Activated naive CD4-positive, alpha-beta T cell treated with anti-CD3 and anti-CD28 coated beads, Interleukin-2, amount 50 U/mL, for 72 hours (primary cell): ENCODE results near the gene HYAL4. TPM values are rescaled to one million over a fixed set of nuclear protein-coding genes. Genes with fewer than 3 reads are reported as not detected.
"Not testable (repeated sequence)": the region's sequence is repeated elsewhere in the genome, so short reads cannot be mapped to it uniquely, and the experiment has no call there.

Experiments used
- ATAC-seq, 2 donors: fragments of 150-1000 bp; cut with Tn5 transposase; 2 replicates each; pipeline ENCODE4 v1.10.0; 2021; ENCODE audit warnings: mild to moderate bottlenecking in 2 of 2, moderate library complexity in 2 of 2
- DNase-seq, 2 donors: peaks; one replicate each; pipeline ENCODE4 v3.0.0; 2021 to 2022; ENCODE audit warnings: low spot score in 2 of 2
- H3K27ac Mint-ChIP-seq, 2 donors: one replicate each; pipeline ENCODE4 v1.8.0; 2022; ENCODE audit warnings: mild to moderate bottlenecking in 2 of 2, mixed read lengths in 2 of 2
- H3K36me3 Mint-ChIP-seq, 2 donors: one replicate each; pipeline ENCODE4 v1.8.0; 2022; ENCODE audit warnings: mixed read lengths in 2 of 2
- H3K9me3 Mint-ChIP-seq, 2 donors: one replicate each; pipeline ENCODE4 v1.8.0; 2022; ENCODE audit warnings: mixed read lengths in 2 of 2
- total RNA-seq, 2 donors: library from RNA; stranded (reverse); gene quantifications; one replicate each; pipeline ENCODE4 v1.2.3, GENCODE V29; 2022

Gene HYAL4, protein sequence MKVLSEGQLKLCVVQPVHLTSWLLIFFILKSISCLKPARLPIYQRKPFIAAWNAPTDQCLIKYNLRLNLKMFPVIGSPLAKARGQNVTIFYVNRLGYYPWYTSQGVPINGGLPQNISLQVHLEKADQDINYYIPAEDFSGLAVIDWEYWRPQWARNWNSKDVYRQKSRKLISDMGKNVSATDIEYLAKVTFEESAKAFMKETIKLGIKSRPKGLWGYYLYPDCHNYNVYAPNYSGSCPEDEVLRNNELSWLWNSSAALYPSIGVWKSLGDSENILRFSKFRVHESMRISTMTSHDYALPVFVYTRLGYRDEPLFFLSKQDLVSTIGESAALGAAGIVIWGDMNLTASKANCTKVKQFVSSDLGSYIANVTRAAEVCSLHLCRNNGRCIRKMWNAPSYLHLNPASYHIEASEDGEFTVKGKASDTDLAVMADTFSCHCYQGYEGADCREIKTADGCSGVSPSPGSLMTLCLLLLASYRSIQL
- under 1 TPM in 1 of 2 donors, not detected in 1; 0.14 TPM for total RNA-seq

DNA sequence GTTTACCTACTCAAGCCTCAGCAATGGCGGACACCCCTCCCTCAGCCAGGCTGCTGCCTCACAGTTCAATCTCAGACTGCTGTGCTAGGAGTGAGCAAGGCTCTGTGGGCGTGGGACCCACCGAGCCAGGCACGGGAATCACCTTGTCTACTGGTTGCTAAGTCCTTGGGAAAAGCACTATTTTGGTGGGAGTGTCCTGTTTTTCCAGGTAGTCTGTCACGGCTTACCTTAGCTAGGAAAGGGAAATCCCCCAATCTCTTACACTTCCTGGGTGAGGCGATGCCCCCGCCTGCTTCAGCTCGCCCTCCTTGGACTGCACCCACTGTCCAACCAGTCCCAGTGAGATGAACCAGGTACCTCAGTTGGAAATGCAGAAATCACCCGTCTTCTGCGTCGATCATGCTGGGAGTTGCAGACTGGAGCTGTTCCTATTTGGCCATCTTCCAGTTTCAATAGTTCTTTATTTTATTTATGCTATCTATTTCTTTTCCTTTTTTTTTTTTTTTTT is at the start of gene HYAL4:
HYAL4 (plus strand) TSS at position 458 of the 508 bp plus-strand sequence. CDS start 23,105 bp downstream, outside the sequence.
- H3K9me3 Mint-ChIP-seq = peaks cover 3 to 10% of the 10 kb centered on the region in 2 donors
- DNase-seq (no peak), ATAC-seq (no peak)
- H3K36me3 Mint-ChIP-seq = peaks cover 5 to 23% of the 10 kb centered on the region in 2 donors
- peak within 1 kb of the TSS in 1 of 2 donors; percentile 62 for H3K27ac Mint-ChIP-seq

DNA sequence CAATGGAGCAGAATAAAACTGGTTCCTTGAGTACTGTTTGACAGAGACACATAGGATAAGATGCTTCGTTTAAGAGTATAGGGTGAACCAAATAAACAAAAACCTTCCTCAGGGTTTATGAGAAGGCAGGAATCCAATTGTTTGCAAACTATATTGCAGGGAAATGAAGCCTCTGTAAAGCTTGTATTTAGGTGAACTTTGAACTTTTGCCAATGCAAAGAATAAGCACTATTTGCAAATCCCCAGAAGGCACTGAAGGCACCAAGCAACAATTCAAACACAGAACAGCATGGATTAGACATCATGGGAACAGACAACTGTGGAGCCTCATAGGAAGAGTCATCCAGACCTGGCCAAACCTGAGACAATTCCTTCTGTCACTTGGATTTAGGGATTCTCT is 49.1 kb upstream of the HYAL4 start:
- ATAC-seq = no peak
- Mint-ChIP-seq H3K9me3 (no peaks in the 10 kb centered on the region), H3K36me3 (no peaks in the 10 kb centered on the region), H3K27ac (no peak overlapping the region)
- DNase-seq = no peak

DNA sequence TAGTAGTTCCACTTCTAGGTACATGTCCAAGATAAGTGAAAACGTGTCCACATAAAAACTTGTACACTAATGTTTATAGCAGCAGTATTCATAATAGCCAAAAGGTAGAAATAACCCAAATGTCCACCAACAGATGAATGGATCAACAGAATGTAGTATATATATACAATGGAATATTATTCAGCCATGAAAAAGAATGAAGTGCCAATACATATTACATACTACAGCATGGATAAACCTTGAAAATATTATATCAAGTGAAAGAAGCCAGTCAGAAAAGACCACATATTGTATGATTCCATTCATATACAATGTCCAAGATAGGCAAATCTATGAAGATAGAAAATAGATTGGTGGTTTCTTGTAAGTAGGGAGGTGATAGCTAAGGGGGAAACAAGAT is 48.4 kb upstream of the HYAL4 start:
- Mint-ChIP-seq H3K27ac (no peak overlapping the region), H3K36me3 (no peaks in the 10 kb centered on the region), H3K9me3 (no peaks in the 10 kb centered on the region)
- no peak for DNase-seq
- ATAC-seq = no peak

DNA sequence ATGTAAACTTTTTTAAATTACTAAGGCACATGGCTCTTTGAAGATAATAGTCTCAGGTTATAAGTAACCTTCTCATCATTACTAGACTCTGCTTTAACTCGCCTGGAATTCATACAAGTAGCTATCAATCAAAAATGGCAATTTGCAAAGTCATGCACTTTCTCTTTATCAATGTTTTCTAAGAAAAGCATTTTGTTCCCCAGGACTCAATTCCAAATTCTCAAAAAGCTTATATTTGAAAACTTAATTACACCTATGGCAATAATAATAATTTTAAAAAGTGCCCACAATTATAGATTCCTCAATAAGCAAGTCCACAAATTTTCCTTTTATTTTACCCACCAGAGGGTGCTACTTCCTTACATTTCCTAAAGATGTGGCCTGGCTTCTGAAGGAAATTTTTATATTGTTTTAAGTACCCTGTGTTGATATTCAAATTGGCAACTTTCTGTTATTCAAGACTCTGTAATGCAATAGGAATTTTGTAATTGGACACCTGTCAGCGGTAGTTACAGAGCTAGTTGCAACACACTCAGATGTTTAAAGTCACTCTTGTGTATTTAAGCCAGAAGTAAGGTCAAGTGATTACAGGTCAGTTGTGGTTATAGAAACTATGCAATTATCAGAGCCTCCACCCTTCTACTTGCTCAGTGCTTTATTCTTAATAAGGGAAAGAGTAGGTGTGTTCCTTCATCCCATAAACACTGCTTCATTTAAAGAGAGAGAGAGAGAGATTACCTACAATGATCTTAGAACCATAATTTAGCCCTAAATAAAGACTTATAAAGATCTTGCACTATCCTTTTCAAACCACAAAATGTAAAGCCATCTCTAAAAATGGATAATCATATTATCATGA is 47.1 kb upstream of the HYAL4 start:
- DNase-seq (no peak), ATAC-seq (peak in 1 of 2 donors; percentile 50)
- Mint-ChIP-seq H3K36me3 (no peaks in the 10 kb centered on the region), H3K27ac (no peak overlapping the region), H3K9me3 (no peaks in the 10 kb centered on the region)

DNA sequence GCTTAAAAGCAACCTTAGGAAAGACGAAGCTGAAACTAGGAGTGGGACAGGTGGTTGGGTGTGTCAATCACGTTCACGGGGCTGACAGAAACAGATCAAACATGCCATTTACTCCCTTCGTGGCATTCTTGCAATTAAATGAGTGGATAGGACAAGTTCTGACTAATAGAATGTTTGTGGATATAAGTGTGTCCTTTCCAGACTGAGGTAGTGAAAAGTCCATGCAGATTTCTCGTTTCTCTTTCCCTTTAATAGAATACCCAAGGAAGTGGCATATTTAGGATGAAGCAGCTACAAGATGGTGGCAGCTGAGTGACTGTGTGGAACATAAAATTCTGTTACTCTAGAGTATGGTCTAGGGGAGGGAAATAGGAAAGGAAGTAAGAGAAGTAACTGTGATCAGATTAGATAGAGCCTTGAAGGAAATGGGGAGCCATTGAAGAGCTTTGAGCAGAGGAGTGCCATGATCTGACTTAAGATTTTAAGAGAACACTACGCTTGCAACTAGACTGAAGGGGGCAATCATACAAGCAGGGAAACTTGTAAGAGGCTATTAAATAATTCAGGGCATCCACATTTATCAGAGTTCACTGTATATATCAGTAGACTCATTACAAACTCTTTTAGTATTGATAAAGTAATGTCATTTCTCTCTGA is 46.3 kb upstream of the HYAL4 start:
- no peak for ATAC-seq
- Mint-ChIP-seq H3K27ac (no peak overlapping the region), H3K9me3 (no peaks in the 10 kb centered on the region), H3K36me3 (no peaks in the 10 kb centered on the region)
- no peak for DNase-seq

DNA sequence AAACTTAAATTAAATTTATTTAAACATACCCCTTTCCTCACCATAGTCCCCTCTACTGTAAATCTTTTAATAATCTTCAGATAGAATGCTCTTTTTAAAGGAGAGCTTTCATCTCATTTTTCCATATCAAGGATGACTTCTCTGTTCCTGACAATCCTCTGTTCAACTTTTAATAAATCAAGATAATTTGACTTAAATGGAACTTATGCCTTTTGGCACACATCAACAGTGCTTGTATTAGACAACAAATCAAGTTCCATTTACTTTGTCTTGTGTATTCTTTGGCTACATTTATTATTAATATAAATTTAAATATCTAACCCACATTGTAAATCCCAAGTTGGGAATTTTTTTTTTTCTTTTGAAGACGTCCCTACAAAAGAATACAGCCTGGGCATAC is 42.7 kb upstream of the HYAL4 start:
- no peaks in the 10 kb centered on the region for H3K9me3 Mint-ChIP-seq
- DNase-seq (no peak), ATAC-seq (no peak)
- no peaks in the 10 kb centered on the region for H3K36me3 Mint-ChIP-seq
- H3K27ac Mint-ChIP-seq = no peak overlapping the region

DNA sequence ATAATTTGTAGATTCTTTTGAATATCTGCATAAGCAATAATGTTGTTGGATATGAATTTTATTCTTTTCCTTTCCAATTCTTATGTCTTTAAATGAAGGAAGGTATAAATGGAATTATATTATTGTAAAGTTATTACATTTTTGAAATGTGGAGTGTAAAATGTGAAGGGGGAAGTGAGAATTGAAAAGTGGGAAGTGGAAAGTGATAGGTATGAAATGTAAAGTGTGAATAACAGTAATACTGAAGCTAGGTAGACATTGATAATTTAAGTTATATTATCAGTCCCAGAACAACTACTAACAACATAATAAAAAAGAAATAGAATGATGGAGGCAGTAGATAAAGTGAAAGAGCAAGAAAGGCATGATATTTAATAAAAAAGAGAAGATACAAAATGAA is 39.7 kb upstream of the HYAL4 start:
- Mint-ChIP-seq H3K9me3 (peaks cover 0 to 5% of the 10 kb centered on the region in 2 donors), H3K36me3 (peaks cover 0 to 5% of the 10 kb centered on the region in 2 donors), H3K27ac (no peak overlapping the region)
- DNase-seq = no peak
- no peak for ATAC-seq

DNA sequence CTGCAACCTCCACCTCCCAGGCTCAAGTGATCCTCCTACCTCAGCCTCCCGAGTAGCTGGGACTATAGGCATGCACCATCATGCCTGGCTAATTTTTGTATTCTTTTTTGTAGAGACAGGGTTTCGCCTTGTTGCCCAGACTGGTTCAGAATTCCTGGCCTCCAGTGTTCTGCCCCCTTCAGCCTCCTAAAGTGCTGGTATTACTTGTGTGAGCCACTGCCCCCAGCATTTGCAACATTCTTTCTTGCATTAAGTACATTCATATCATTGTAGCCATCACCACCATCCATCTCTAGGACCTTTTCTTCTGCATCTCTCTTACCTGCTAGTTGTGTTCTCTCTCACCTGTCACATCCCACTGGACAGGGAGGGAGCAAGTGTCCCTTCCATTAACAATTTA is 35.5 kb upstream of the HYAL4 start:
- peaks cover 0 to 5% of the 10 kb centered on the region in 2 donors for H3K9me3 Mint-ChIP-seq
- ATAC-seq (no peak), DNase-seq (no peak)
- H3K27ac Mint-ChIP-seq = no peak overlapping the region
- peaks cover 0 to 5% of the 10 kb centered on the region in 2 donors for H3K36me3 Mint-ChIP-seq

DNA sequence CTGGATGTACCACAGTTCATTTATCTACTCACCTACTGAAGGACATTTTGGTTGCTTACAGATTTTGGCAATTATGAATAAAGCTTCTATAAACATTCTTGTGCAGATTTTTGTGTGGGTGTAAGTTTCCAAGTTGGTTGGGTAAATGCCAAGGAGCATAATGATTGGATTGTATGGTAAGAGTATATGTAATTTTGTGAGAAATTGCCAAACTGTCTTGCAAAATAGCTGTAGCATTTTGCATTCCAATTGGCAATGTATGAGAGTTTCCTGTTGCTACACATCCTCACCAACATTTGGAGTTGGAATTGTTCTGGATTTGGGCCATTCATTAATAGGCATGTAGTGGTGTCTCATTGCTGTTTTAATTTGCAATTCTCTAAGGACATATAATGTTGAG is 33.9 kb upstream of the HYAL4 start:
- DNase-seq = no peak
- no peak overlapping the region for H3K27ac Mint-ChIP-seq
- peaks cover 0 to 5% of the 10 kb centered on the region in 2 donors for H3K9me3 Mint-ChIP-seq
- no peak for ATAC-seq
- H3K36me3 Mint-ChIP-seq = peaks cover 0 to 5% of the 10 kb centered on the region in 2 donors

DNA sequence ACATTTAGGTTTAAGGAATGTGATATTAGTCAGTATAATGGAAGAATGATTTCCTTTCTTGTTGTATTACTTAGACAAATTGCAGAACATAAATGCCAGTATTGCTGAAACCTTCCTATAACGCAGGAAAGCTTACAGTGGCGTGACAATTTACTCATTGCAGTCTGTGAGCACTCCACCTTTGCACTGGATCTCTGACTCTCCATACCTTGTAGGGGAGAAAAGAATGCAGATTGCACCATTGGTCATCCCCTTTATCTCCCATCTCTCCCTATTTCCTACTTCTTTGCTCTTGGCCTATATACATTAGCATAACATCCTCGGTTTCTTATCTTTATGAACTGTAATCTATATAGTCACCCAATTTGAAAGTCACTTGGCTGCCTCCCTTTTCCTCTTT is 28.1 kb upstream of the HYAL4 start:
- H3K36me3 Mint-ChIP-seq = peaks cover 0 to 6% of the 10 kb centered on the region in 2 donors

DNA sequence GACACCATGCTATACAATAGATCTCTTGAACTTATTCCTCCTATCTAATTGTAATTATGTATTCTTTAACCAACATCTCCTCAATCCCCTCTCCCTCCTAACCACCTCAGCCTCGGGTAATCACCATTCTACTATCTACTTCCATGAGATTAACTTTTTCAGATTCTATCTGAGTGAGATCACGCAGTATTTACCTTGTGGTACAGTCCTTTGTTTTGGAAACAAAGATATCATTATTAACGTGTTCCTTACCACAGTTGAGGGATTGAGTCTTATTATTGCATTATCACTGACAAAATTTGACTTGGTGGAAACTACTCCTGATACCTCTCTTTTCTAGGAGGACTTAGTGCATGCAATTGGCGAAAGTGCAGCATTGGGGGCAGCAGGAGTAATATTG is 26.0 kb upstream of the HYAL4 start:
- H3K27ac Mint-ChIP-seq = no peak overlapping the region
- H3K9me3 Mint-ChIP-seq = peaks cover 0 to 5% of the 10 kb centered on the region in 2 donors
- no peak for DNase-seq
- ATAC-seq = no peak
- H3K36me3 Mint-ChIP-seq = peaks cover 0 to 6% of the 10 kb centered on the region in 2 donors

More for the DNA sequence above, 28.1 kb upstream of the HYAL4 start:
- Mint-ChIP-seq H3K27ac (no peak overlapping the region), H3K9me3 (peaks cover 0 to 5% of the 10 kb centered on the region in 2 donors)
- DNase-seq = no peak
- ATAC-seq = no peak

DNA sequence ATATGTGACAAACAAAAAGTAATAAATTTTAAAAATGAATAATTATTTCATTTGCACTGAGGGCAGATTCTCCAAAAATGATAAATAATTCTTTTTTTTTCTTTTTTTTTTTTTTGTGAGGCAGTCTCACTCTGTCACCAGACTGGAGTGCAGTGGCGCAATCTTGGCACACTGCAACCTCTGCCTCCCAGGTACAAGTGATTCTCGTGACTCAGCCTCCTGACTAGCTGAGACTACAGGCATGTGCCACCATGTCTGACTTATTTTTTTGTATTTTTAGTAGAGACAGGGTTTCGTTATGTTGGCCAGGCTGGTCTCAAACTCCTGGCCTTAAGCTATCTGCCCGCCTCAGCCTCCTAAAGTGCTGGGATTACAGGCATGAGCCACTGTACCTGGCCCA is 25.2 kb upstream of the HYAL4 start:
- H3K36me3 Mint-ChIP-seq, H3K9me3 Mint-ChIP-seq, DNase-seq, H3K27ac Mint-ChIP-seq, ATAC-seq: not testable (repeated sequence)

DNA sequence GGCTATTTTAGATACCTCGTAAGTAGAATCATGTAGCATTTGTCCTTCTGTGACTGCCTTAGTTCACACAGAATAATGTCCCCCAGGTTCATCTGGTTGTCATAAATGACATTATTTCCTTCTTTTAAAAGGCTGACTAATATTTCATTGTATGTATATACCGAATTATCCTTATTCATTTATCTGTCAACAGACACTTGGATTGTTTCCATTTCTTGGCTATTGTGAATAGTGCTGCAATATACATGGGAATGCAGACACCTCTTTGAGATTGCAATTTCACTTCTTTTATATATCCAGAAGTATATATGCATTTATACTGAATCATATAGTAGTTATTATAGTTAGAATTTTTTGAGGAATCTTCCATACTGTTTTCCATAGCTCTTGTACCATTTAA is 24.1 kb upstream of the HYAL4 start:
- ATAC-seq (no peak), DNase-seq (no peak)
- Mint-ChIP-seq H3K27ac (no peak overlapping the region), H3K9me3 (peaks cover 0 to 5% of the 10 kb centered on the region in 2 donors), H3K36me3 (peaks cover 0 to 6% of the 10 kb centered on the region in 2 donors)

DNA sequence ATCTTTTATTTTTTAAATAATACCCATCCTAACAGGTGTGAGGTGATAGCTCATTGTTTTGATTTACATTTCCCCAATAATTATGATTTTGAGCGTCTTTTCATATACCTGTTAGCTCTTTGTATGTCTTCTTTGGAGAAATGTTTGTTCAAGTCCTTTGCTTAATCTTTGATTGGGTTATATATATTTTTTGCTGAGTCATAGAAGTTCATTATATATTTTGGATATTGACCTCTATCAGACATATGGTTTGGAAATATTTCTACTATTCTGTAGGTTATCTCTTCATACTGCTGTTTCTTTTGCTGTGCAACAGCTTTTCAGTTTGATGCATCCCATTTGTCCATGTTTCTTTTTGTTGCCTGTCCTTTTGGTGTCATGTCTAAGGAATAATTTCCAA is 23.6 kb upstream of the HYAL4 start:
- Mint-ChIP-seq H3K9me3 (peaks cover 0 to 5% of the 10 kb centered on the region in 2 donors), H3K27ac (no peak overlapping the region), H3K36me3 (peaks cover 0 to 6% of the 10 kb centered on the region in 2 donors)
- no peak for ATAC-seq
- DNase-seq = no peak

DNA sequence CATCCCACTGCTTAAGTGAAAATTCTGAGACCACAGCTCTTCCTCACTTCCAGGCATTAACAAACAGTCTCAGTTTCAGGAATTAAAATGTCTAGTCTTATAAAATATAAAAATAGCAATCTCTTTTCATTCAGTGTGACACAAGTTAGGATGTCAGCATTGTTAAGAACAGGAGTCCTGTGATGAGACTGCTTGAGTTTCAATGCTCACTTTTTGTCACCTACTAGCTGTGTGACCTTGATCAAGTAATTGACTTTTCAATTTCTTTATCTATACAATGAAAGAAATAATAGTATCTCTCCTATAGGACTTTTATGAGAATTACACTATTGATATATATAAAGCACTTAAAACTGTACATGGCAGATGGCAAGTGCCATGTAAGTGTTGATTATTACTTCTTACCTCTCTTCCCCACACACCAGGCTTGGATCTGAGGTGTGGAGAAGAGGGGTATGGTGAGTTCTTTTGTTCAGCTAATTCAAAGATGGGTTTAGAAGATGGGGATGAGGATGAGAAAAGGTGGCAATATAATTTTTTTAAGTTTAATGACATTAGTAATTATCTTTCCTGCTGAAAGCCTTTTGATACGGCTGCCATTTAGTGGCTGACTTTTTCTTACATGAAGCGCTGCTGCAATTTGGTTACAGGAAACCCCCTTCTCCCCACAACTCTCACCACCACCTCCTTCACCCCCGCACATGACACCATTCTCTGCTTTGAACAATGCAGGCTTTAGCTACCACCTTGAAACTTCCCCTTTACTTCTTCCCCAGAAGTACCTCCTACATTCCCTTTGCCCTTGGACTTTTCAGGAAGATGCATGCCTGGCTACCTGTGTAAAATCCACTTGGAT is 20.8 kb upstream of the HYAL4 start:
- peak in 1 of 2 donors; percentile 57 for DNase-seq
- peaks cover 4 to 16% of the 10 kb centered on the region in 2 donors for H3K36me3 Mint-ChIP-seq

DNA sequence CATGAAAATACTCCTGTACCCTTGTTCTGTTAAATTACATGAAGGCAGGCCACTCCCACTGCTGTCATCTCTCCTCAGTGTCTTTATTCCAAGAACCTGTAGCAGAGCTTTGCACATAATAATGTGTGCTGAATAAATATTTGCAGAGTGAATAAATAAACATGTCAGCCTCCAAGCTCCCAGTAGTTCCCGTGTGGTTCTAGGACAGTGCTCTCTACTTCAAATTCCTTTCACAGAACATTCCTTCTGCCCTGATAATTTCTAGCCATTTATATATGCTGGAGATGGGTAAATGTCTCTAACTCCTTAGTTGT is 20.3 kb upstream of the HYAL4 start:
- peak overlapping the region in 1 of 2 donors; percentile 22 for H3K27ac Mint-ChIP-seq
- ATAC-seq = peak in 1 of 2 donors; percentile 34
- no peak for DNase-seq
- H3K9me3 Mint-ChIP-seq = peaks cover 0 to 10% of the 10 kb centered on the region in 2 donors
- H3K36me3 Mint-ChIP-seq = peaks cover 4 to 16% of the 10 kb centered on the region in 2 donors

More for the DNA sequence above, 20.8 kb upstream of the HYAL4 start:
- ATAC-seq = peak; percentile 95 to 98
- Mint-ChIP-seq H3K9me3 (peaks cover 0 to 10% of the 10 kb centered on the region in 2 donors), H3K27ac (peak overlapping the region in 1 of 2 donors; percentile 51)
